HG02885 (cell line): Measurements from ENCODE around the gene CERT1.

Experiments
- ATAC-seq: cut with Tn5 transposase; IDR thresholded peaks from one replicate; pipeline ENCODE4 v1.9.1; 2021; ENCODE audit warnings: mild to moderate bottlenecking; ENCODE audit not compliant: unreplicated experiment, poor library complexity

The CERT1 gene

GRCh38 chr5:75331095-75332090 lies 180.0 kb downstream of the CERT1 start:
- ATAC-seq: no peak

- no peak for ATAC-seq
These were observed 181.0 kb downstream of the CERT1 start for GRCh38 chr5:75330404-75330803.
